Omental fat pad (tissue), 4 donors: ENCODE data around the gene CYP2D6. TPM values are rescaled to one million over a fixed set of nuclear protein-coding genes. Genes with fewer than 3 reads are reported as not detected.
"Not testable (repeated sequence)": the region's sequence is repeated elsewhere in the genome, so short reads cannot be mapped to it uniquely, and the experiment has no call there.

Experiments used
- ATAC-seq: fragments of 150-250 bp; one replicate; pipeline ENCODE4 v1.9.1; 2016; ENCODE audit warnings: mild to moderate bottlenecking, moderate library complexity; ENCODE audit not compliant: low FRiP score
- DNase-seq: peaks from one replicate; pipeline ENCODE4 v3.0.0-alpha.2; 2019; ENCODE audit warnings: low spot score
- total RNA-seq, 4 donors: library from RNA; depleted of rRNA; stranded (reverse); fragments of >200 nt; gene quantifications; one replicate each; pipeline ENCODE4 v1.1.0, GENCODE V29; 2016
- TF ChIP-seq, protein P1 (sequence below), 3 donors: fragments of 450-650 bp; IDR thresholded peaks; one replicate each; pipeline ENCODE4 v1.5.1; 2016 to 2017; ENCODE audit warnings: antibody characterized with exemption in 3 of 3, mild to moderate bottlenecking in 3 of 3, moderate library complexity in 2 of 3

Gene CYP2D6
- total RNA-seq, 4 donors from 2014 or later = 0.28 to 1.1 (median 0.49) TPM

DNA sequence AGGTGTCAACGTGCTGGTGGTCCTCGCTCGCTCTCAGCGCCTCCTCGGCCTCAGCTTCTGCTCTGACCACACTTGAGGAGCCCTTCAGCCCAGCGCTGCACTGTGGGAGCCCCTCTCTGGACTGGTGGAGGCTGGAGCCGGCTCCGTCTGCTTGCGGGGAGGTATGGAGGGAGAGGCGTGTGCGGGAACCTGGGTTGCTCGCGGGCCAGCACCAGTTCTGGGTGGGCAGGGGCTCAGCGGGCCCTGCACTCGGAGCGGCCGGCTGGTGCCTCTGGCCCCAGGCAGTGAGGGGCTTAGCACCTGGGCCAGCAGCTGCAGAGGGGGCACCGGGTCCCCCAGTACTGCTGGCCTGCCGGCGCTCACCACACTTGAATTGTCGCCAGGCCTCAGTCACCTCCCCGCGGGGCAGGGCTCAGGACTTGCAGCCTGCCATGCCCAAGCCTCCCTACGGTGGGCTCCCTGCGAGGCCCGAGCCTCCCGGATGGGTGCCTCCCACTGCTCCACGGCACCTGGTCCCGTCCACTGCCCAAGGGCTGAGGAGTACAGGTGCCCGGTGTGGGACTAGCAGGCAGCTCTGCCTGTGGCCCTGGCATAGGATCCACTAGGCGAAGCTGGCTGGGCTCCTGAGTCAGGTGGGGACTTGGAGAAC, 7.6 kb upstream of the CYP2D6 start:
- no peak for ATAC-seq
- DNase-seq = no peak
- TF ChIP-seq, protein P1, sequence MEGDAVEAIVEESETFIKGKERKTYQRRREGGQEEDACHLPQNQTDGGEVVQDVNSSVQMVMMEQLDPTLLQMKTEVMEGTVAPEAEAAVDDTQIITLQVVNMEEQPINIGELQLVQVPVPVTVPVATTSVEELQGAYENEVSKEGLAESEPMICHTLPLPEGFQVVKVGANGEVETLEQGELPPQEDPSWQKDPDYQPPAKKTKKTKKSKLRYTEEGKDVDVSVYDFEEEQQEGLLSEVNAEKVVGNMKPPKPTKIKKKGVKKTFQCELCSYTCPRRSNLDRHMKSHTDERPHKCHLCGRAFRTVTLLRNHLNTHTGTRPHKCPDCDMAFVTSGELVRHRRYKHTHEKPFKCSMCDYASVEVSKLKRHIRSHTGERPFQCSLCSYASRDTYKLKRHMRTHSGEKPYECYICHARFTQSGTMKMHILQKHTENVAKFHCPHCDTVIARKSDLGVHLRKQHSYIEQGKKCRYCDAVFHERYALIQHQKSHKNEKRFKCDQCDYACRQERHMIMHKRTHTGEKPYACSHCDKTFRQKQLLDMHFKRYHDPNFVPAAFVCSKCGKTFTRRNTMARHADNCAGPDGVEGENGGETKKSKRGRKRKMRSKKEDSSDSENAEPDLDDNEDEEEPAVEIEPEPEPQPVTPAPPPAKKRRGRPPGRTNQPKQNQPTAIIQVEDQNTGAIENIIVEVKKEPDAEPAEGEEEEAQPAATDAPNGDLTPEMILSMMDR (IDR thresholded peaks at IDR 0.05) = no peak

DNA sequence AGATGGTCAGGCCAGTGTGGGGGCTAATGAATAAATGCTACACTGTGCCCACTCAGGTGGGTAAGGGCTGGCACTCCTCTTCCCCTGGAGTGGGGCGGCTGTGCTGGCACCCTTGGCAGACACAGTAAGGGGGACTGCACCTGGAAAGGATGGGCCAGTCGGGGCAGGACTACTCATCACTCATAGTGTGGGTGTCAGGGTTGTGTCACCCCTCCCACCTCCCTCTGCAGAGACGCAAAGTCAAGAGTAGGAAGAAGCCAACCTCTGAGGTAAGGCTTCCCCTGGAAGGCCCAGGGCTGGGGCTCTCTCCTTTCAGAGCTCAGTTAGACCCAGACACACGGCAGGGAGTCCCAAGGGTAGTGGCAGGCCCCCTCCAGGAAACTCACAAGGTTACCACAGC, 5.1 kb upstream of the CYP2D6 start:
- ATAC-seq, DNase-seq: not testable (repeated sequence)

DNA sequence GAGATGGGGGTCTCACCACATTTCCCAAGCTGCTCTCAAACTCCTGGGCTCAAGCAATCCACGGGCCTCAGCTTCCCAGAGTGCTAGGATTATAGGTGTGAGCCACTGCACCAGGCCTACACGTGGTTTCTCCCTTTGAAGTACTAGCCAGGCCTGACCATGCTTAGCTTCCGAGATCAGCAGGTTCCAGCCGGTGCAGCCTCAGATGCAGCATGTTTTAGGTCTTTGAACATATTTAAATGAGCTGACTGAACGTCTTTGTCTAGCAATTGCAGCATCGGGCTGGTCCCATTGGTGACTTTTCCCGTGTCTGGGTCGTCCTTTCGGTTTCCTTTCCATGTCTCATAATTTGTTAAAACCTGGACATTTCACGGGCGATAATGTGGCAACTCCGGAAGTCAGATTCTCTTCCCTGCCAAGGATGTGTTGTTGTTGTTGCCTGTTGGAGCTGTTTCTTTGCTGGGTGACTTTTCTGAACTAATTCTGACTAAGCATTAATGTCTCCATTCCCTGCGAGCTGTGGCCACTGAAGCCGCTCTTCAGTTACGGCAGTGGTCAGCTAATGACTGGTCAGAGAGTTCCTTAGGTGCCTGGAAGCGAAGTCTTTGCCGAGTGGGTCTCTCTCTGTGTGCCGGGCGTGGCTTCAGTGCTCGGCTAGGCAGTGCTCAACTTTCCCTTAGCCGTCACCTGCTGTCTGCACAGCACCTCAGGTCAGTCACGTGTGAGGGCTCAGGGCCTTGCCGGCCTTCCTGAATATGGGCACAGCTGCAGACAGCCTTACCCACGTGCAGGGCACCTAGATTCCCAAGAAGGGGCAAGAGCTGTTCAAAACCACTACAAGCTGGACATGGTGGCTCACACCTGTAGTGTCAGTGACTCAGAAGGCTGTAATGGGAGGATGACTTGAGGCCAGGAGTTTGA, 3.8 kb upstream of the CYP2D6 start:
- TF ChIP-seq, protein P1 (IDR thresholded peaks at IDR 0.05) = no peak
- ATAC-seq (no peak), DNase-seq (no peak)

DNA sequence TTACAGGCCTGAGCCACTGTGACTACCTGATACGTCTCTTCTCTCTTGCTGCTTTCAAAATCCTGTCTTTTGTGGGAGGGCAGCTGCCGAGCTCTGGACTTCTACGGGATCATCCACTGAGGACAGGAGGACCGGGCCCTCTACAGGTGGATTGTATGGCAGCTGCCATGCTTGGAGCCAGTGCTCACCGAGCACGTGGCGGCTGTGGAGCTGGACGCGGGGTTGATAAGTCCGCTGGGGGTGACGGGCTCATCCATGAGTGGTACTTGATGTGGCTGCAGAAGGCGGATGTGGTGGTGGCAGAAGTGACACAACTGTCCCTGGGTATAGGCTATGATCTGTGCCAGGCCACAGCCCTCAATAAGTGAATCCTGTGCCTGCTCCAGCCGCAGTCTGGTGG, 1.8 kb upstream of the CYP2D6 start:
- DNase-seq = no peak
- TF ChIP-seq, protein P1 (IDR thresholded peaks at IDR 0.05) = no peak
- no peak for ATAC-seq

DNA sequence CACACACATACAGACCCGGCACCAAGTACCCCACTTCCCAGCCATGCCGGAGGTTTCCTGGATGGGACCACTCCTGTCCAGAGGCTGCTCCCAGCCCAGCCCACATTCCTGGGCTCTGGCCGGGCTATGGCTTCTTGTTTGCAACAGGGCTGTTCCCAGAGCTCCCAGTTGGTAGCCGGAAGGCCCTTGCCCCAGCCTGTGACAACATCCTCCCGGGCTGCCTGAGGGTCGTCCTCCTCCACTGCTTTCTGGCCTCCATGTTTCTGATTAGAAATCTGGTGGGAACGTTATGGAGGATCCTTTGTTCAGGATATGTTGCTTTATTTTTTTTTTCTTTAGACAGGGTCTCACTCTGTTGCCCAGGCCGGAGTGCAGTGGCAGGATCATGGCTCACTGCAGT, 952 bp upstream of the CYP2D6 start:
- ATAC-seq (no peak), DNase-seq (no peak)
- TF ChIP-seq, protein P1 (IDR thresholded peaks at IDR 0.05) = no peak

DNA sequence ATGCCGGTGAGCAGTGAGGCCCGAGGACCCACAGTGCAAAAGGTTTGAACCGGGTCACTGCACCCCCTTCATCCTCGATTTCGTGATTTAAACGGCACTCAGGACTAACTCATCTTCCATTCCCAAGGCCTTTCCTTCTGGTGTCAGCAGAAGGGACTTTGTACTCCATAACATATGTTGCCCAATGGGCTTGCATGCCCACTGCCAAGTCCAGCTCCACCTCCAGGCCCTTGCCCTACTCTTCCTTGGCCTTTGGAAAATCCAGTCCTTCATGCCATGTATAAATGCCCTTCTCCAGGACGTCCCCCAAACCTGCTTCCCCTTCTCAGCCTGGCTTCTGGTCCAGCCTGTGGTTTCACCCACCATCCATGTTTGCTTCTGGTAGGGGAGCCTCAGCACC, 428 bp downstream of the CYP2D6 start:
- DNase-seq, ATAC-seq: not testable (repeated sequence)

DNA sequence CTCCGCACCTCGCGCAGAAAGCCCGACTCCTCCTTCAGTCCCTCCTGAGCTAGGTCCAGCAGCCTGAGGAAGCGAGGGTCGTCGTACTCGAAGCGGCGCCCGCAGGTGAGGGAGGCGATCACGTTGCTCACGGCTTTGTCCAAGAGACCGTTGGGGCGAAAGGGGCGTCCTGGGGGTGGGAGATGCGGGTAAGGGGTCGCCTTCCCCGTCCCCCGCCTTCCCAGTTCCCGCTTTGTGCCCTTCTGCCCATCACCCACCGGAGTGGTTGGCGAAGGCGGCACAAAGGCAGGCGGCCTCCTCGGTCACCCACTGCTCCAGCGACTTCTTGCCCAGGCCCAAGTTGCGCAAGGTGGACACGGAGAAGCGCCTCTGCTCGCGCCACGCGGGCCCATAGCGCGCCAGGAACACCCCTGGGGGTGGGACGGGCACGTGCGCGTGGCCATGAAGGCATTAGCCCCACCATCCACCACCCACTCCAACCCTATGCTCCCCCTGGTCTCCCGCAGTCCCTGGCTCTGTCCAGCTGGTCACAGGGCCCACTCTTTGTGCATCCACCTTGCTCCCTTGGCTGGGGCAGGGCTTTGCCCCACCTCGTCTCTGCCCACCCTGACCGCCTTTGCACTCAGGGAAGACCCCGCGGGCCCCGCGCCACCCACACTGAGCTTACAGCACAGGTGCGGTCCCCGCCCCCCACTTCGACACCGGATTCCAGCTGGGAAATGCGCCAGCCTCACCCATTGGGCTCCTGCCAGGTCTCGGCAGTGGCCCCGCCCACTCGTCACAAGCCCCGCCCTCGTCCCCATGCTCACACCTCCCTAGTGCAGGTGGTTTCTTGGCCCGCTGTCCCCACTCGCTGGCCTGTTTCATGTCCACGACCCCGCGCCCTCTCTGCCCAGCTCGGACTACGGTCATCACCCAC, 1.6 kb downstream of the CYP2D6 start:
- not testable (repeated sequence) for ATAC-seq, DNase-seq

DNA sequence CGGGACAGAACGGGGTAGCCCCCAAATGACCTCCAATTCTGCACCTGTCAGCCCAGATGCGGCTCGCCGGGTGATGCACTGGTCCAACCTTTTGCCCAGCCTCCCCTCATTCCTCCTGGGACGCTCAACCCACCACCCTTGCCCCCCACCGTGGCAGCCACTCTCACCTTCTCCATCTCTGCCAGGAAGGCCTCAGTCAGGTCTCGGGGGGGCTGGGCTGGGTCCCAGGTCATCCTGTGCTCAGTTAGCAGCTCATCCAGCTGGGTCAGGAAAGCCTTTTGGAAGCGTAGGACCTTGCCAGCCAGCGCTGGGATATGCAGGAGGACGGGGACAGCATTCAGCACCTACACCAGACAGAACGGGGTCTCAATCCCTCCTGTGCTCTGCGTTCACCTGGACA, 2.6 kb downstream of the CYP2D6 start:
- ATAC-seq, DNase-seq: not testable (repeated sequence)
